H1 (cell line): Measurements from ENCODE around the gene KLF2. TPM values are rescaled to one million over a fixed set of nuclear protein-coding genes. Genes with fewer than 3 reads are reported as not detected.

Source experiments
- CTCF ChIA-PET: fragments of 300-600 bp; sonication (Branson Sonifier 250); formaldehyde crosslinking; loops from one replicate; lab custom pipeline; 2021; ENCODE audit not compliant: partially characterized antibody; lab: Charles Lee
- POLR2A ChIA-PET: fragments of 300-600 bp; sonication (Branson Sonifier 250); formaldehyde crosslinking; loops from one replicate; lab custom pipeline; 2021; ENCODE audit warnings: inconsistent platforms; ENCODE audit not compliant: partially characterized antibody; lab: Charles Lee
- DNase-seq, 2 experiments: peaks; one replicate each; pipeline versions ENCODE4 v3.0.0 to v3.0.0-alpha.2; 2010 to 2022; ENCODE audit warnings: low spot score in 2 of 2, low read depth in 1 of 2, mixed read lengths in 1 of 2
- FAIRE-seq: peaks from 2 replicates; lab custom pipeline; 2011; peaks lifted over from hg19 to GRCh38; lab: Jason Lieb, UNC
- H2AFZ ChIP-seq: 2 replicates; pipeline ENCODE4 v1.8.1; 2012; ENCODE audit warnings: low read length, inconsistent platforms
- H2AK5ac ChIP-seq: 2 replicates; pipeline ENCODE4 v1.6.1; 2013; ENCODE audit warnings: low read depth, low read length
- H2BK120ac ChIP-seq: replicated peaks from 2 replicates; pipeline ENCODE3; 2013; ENCODE audit warnings: low read depth, low read length, inconsistent platforms
- H2BK12ac ChIP-seq: 2 replicates; pipeline ENCODE4 v1.6.1; 2013; ENCODE audit warnings: low read depth, low read length
- H2BK15ac ChIP-seq: 2 replicates; pipeline ENCODE4 v1.6.1; 2013; ENCODE audit warnings: low read length
- H2BK20ac ChIP-seq: 2 replicates; pipeline ENCODE4 v1.6.1; 2013; ENCODE audit warnings: low read length
- H2BK5ac ChIP-seq: 2 replicates; pipeline ENCODE4 v1.6.1; 2013; ENCODE audit warnings: low read depth, low read length
- H3K14ac ChIP-seq: 2 replicates; pipeline ENCODE4 v1.6.1; 2013; ENCODE audit warnings: inconsistent platforms; ENCODE audit not compliant: insufficient read length
- H3K18ac ChIP-seq: 2 replicates; pipeline ENCODE4 v1.6.1; 2013; ENCODE audit warnings: low read length; ENCODE audit errors: extremely low read depth
- H3K23ac ChIP-seq: 2 replicates; pipeline ENCODE4 v1.6.1; 2013; ENCODE audit warnings: inconsistent platforms; ENCODE audit not compliant: insufficient read length
- H3K23me2 ChIP-seq: 2 replicates; pipeline ENCODE4 v1.6.1; 2013; ENCODE audit warnings: low read depth, low read length
- H3K27ac ChIP-seq: 2 replicates; pipeline ENCODE4 v1.6.1; 2011; ENCODE audit warnings: low read depth, low read length, inconsistent platforms
- H3K27me3 ChIP-seq, 4 experiments: replicated peaks in 1 of 4; 1 replicate in 1 of 4; 2 replicates in 3 of 4; pipeline versions ENCODE4 v1.6.1 to v1.8.1; 2011 to 2013; ENCODE audit warnings: low read length in 3 of 4, mild to moderate bottlenecking in 3 of 4, inconsistent platforms in 2 of 4, mixed read lengths in 2 of 4, moderate library complexity in 1 of 4; ENCODE audit not compliant: control insufficient read depth in 3 of 4, insufficient read depth in 3 of 4; ENCODE audit errors: extremely low read depth in 1 of 4
- H3K36me3 ChIP-seq, 4 experiments: 2 replicates each; pipeline versions ENCODE4 v1.6.1 to v1.8.1; 2011 to 2013; ENCODE audit warnings: mild to moderate bottlenecking in 4 of 4, low read length in 3 of 4, moderate library complexity in 2 of 4, control low read depth in 1 of 4, inconsistent platforms in 1 of 4; ENCODE audit not compliant: insufficient read depth in 4 of 4, control insufficient read depth in 2 of 4
- H3K4ac ChIP-seq: replicated peaks from 2 replicates; pipeline ENCODE3; 2013; ENCODE audit warnings: low read length, low read depth, mixed read lengths, inconsistent platforms; ENCODE audit not compliant: insufficient read length
- H3K4me1 ChIP-seq, 4 experiments: replicated peaks in 1 of 4; 1 replicate in 1 of 4; 2 replicates in 3 of 4; pipeline versions ENCODE4 v1.6.1 to v1.8.1; 2011 to 2013; ENCODE audit warnings: low read length in 3 of 4, inconsistent platforms in 2 of 4, mixed read lengths in 1 of 4; ENCODE audit not compliant: insufficient read depth in 4 of 4, control insufficient read depth in 3 of 4
- H3K4me2 ChIP-seq, 2 experiments: 2 replicates each; pipeline versions ENCODE4 v1.6.1 to v1.8.1; 2011 to 2013; ENCODE audit warnings: low read depth in 2 of 2, low read length in 2 of 2, control low read depth in 1 of 2, inconsistent platforms in 1 of 2, mild to moderate bottlenecking in 1 of 2; ENCODE audit not compliant: insufficient read depth in 1 of 2
- H3K4me3 ChIP-seq, 4 experiments: fragments of 200-600, 300-600 bp in 1 of 4; sonication (generic), shearing (Covaris generic), sonication (Bioruptor Twin) in 1 of 4; 2 replicates each; pipeline versions ENCODE4 v1.5.1 to v1.8.1; 2011 to 2016; ENCODE audit warnings: low read length in 4 of 4, low read depth in 3 of 4, control low read depth in 2 of 4, inconsistent platforms in 2 of 4, mild to moderate bottlenecking in 2 of 4, mixed read lengths in 1 of 4, moderate library complexity in 1 of 4; ENCODE audit not compliant: insufficient read depth in 2 of 4; ENCODE audit errors: extremely low read depth in 1 of 4
- H3K56ac ChIP-seq: replicated peaks from 2 replicates; pipeline ENCODE3; 2013; ENCODE audit warnings: low read depth, mild to moderate bottlenecking, mixed read lengths, low read length, inconsistent platforms; ENCODE audit not compliant: insufficient read length
- H3K79me1 ChIP-seq: 2 replicates; pipeline ENCODE4 v1.6.1; 2013; ENCODE audit warnings: low read depth, low read length, control low read depth
- H3K79me2 ChIP-seq, 2 experiments: 2 replicates each; pipeline versions ENCODE4 v1.6.1 to v1.8.1; 2012 to 2013; ENCODE audit warnings: low read length in 2 of 2, mild to moderate bottlenecking in 2 of 2, inconsistent platforms in 1 of 2; ENCODE audit not compliant: insufficient read depth in 2 of 2, control insufficient read depth in 1 of 2
- H3K9ac ChIP-seq, 4 experiments: replicated peaks in 1 of 4; 1 replicate in 1 of 4; 2 replicates in 3 of 4; pipeline versions ENCODE4 v1.6.1 to v1.8.1; 2011 to 2013; ENCODE audit warnings: low read depth in 3 of 4, low read length in 3 of 4, control low read depth in 2 of 4, mild to moderate bottlenecking in 2 of 4, moderate library complexity in 2 of 4, inconsistent platforms in 1 of 4; ENCODE audit errors: extremely low read depth in 1 of 4
- H3K9me3 ChIP-seq, 2 experiments: 2 replicates each; pipeline versions ENCODE4 v1.6.1 to v1.8.1; 2012 to 2013; ENCODE audit warnings: mild to moderate bottlenecking in 2 of 2, moderate library complexity in 2 of 2, control low read depth in 1 of 2, inconsistent platforms in 1 of 2, low read depth in 1 of 2, low read length in 1 of 2, mixed read lengths in 1 of 2; ENCODE audit not compliant: insufficient read depth in 2 of 2
- H4K20me1 ChIP-seq, 2 experiments: replicated peaks in 1 of 2; 2 replicates each; pipeline versions ENCODE3 to v1.8.1; 2011 to 2013; ENCODE audit warnings: inconsistent platforms in 2 of 2, low read length in 2 of 2, mild to moderate bottlenecking in 1 of 2; ENCODE audit not compliant: insufficient read depth in 2 of 2, control insufficient read depth in 1 of 2
- H4K5ac ChIP-seq: 2 replicates; pipeline ENCODE4 v1.6.1; 2013; ENCODE audit warnings: low read length, low read depth, mixed read lengths, inconsistent platforms; ENCODE audit not compliant: insufficient read length
- H4K8ac ChIP-seq: 2 replicates; pipeline ENCODE4 v1.8.0; 2013; ENCODE audit warnings: mild to moderate bottlenecking, moderate library complexity, low read length, inconsistent platforms; ENCODE audit not compliant: insufficient read depth; ENCODE audit errors: extremely low read depth
- H4K91ac ChIP-seq: replicated peaks from 2 replicates; pipeline ENCODE3; 2013; ENCODE audit warnings: low read length, mixed read lengths, inconsistent platforms; ENCODE audit not compliant: insufficient read length
- CBX5 ChIP-seq: fragments of 300-800, 300-1000 bp; sonication (generic); IDR thresholded peaks from 2 replicates; pipeline ENCODE4 v1.7.1; 2016; ENCODE audit warnings: antibody characterized with exemption, low read length, low read depth
- CBX8 ChIP-seq: fragments of 300-800, 300-1000 bp; sonication (generic); IDR thresholded peaks from 2 replicates; pipeline ENCODE4 v1.7.1; 2016; ENCODE audit warnings: low read depth, low read length, borderline replicate concordance
- CHD1 ChIP-seq: IDR thresholded peaks from 2 replicates; pipeline ENCODE4 v1.6.1; 2012; ENCODE audit warnings: low read depth, low read length, improper control_type of control experiment
- GTF2F1 ChIP-seq: IDR thresholded peaks from 2 replicates; pipeline ENCODE4 v1.6.1; 2012; ENCODE audit warnings: low read depth, low read length, improper control_type of control experiment, borderline replicate concordance
- SIN3A ChIP-seq, 2 experiments: IDR thresholded peaks in 1 of 2; conservative IDR thresholded peaks in 1 of 2; 2 replicates each; pipeline ENCODE4 v1.6.1; 2011 to 2012; ENCODE audit warnings: low read length in 2 of 2, improper control_type of control experiment in 1 of 2, low read depth in 1 of 2, mild to moderate bottlenecking in 1 of 2
- TEAD4 ChIP-seq: IDR thresholded peaks from 2 replicates; pipeline ENCODE4 v1.6.1; 2012; ENCODE audit warnings: low read depth, low read length, inconsistent platforms, mixed read lengths
- WGBS, 2 experiments: shearing (Covaris generic) in 1 of 2; methylation state at CpG; one replicate each; pipeline versions ENCODE4 v1.1.6 to v1.1.7; 2013 to 2015; ENCODE audit warnings: low lambda C conversion rate in 2 of 2, mixed read lengths in 2 of 2, inconsistent platforms in 1 of 2, low coverage in 1 of 2, missing lambda C conversion rate in 1 of 2; ENCODE audit not compliant: insufficient replicate concordance in 2 of 2, insufficient coverage in 1 of 2, insufficient read length in 1 of 2; ENCODE audit errors: extremely low coverage in 1 of 2, missing lambda C conversion rate in 1 of 2; 5-methylcytosine and 5-hydroxymethylcytosine counted together
- polyA plus RNA-seq, 7 experiments: library from polyadenylated mRNA; depleted of rRNA in 3 of 7; stranded (reverse) in 5 of 7; unstranded in 2 of 7; fragments of >200 nt in 5 of 7; fragments of 200-250 nt in 2 of 7; gene quantifications; 1 replicate in 5 of 7; 2 replicates in 1 of 7; 4 replicates in 1 of 7; pipeline versions ENCODE4 v1.2.1 to v1.2.3, GENCODE V29; 2011 to 2013; ENCODE audit warnings: missing spikeins in 2 of 7, mixed read lengths in 2 of 7
- total RNA-seq: library from RNA; stranded (reverse); fragmentation: NEBNext Ultra II Directional; extraction: Animal tissue kit (Norgen Biotek cat#: 25700); gene quantifications from 2 replicates; pipeline ENCODE4 v1.2.1, GENCODE V29; 2021

KLF2 gene
- total and polyA plus RNA-seq, 2 of the 8 experiments (the other 6 are each of a cell fraction or from before 2014, with no cell fraction given): 0.19 to 0.33 TPM

DNA sequence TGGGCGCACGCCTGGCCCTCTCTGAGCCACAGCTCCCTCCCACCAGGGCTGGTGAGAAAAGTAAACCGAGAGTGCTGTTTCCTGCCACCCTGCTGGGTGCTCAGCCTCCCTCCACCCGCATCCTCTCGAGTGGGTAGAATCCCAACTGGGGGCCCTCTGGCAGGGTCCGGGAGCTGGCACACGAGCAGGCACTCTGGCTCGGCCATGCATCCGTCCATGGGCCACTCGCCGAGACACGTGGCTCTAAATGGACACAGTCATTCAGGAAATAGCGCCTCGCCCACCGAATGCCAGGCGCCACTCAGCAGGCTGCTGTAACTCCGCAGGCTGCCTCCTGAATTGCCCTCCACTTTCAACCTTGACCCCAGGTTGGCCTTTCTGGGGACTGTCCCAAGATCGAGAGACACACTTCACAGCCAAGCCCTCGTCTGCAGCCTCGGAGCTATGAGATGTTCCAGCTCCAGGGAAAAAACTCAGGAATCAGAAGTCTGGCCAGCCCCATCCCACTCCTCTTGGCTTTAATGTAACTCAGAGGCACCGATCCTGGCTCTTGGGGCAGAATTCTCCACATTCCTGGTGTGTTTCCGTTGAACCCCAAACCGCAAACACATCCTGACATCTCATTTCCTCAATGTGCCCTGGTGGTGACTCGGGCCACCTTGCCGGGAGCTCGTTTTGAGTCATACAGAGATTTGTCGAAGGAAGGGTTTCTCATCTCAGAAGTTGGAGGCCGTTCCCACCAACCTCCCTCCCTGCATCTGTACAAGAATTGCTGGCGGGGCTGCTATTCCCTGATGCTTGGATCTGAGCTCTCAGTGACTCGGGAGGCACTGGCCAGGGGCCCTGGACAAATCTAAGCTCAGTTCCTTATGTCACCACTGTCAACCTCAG lies 14.1 kb downstream of the KLF2 start:
- Histone ChIP-seq H3K4ac (no peak overlapping the region), H2BK5ac (no peak overlapping the region), H3K36me3 (no peaks in the 10 kb centered on the region), H2BK120ac (no peak overlapping the region), H3K23ac (no peak overlapping the region), H3K4me1 (peaks cover 0 to 6% (median 5%) of the 10 kb centered on the region in 4 experiments; a peak in 4 of 7 replicates), H3K4me2 (no peak overlapping the region), H3K27me3 (no peaks in the 10 kb centered on the region; a peak in 2 of 7 replicates), H3K23me2 (no peaks in the 10 kb centered on the region), H2BK20ac (no peak overlapping the region), H2AFZ (no peak overlapping the region), H3K79me1 (no peaks in the 10 kb centered on the region), H4K8ac (no peak overlapping the region), H3K9me3 (no peaks in the 10 kb centered on the region), H3K14ac (no peak overlapping the region), H3K4me3 (no peak overlapping the region), H2BK12ac (peak overlapping the region; percentile 87; the same call in 1 of the 2 replicates), H2BK15ac (no peak overlapping the region), H4K91ac (no peak overlapping the region), H3K18ac (no peak overlapping the region; the same call in 1 of the 2 replicates), H2AK5ac (no peak overlapping the region), H4K20me1 (no peaks in the 10 kb centered on the region), H3K56ac (no peak overlapping the region), H4K5ac (no peak overlapping the region), H3K27ac (no peak overlapping the region), H3K79me2 (no peaks in the 10 kb centered on the region), H3K9ac (no peak overlapping the region)
- ChIA-PET POLR2A (interaction anchor here (0.6 to 1.9 kb wide), 4 partner anchors 8 to 115 kb away, joined by 3 to 5 read pairs (median 4); no protein-coding TSS in a partner anchor), CTCF (interaction anchor here (0.6 to 1.6 kb wide), 12 partner anchors 10 to 92 kb away, joined by 3 to 6 read pairs (median 4); no protein-coding TSS in a partner anchor)
- WGBS, 2 experiments: 74% methylated on average over 30 of the region's 30 CpGs; no CpG with 5 or more reads in 1 of the 2 experiments
- FAIRE-seq (no peak), DNase-seq (no peak)
- TF ChIP-seq CBX5: no peak
- TF ChIP-seq TEAD4: peak; percentile 68; the same call in 1 of the 2 replicates
- no peak for TF ChIP-seq SIN3A (conservative IDR thresholded peaks at IDR 0.05 in 1 of 2, IDR thresholded peaks at IDR 0.05 in 1 of 2; ENCODE audit: low read depth in 1 of 2, low read length in 2 of 2)
- no peak for TF ChIP-seq GTF2F1
- TF ChIP-seq CBX8: no peak
- TF ChIP-seq CHD1: no peak
